Vagina (tissue), 2 donors: Measurements from ENCODE around the gene EZH2.

Experiments
- POLR2A ChIP-seq, 2 donors: fragments of 450-650 bp; IDR thresholded peaks; one replicate each; pipeline ENCODE4 v1.6.1; 2017; ENCODE audit warnings: antibody characterized with exemption in 2 of 2, mild to moderate bottlenecking in 2 of 2, moderate library complexity in 2 of 2
- POLR2AphosphoS5 ChIP-seq, 2 donors: sonication (generic); formaldehyde crosslinking; IDR thresholded peaks; one replicate each; pipeline ENCODE4 v1.9.0; 2017; ENCODE audit warnings: antibody characterized with exemption in 2 of 2, mild to moderate bottlenecking in 2 of 2, low read depth in 1 of 2; ENCODE audit not compliant: insufficient read depth in 1 of 2
- TF ChIP-seq, protein P1 (sequence below), 3 experiments: fragments of 450-650 bp in 2 of 3; fragments of 200-600 bp in 1 of 3; sonication (generic) in 1 of 3; IDR thresholded peaks; one replicate each; pipeline ENCODE4 v1.5.1; 2017 to 2019; ENCODE audit warnings: antibody characterized with exemption in 3 of 3, mild to moderate bottlenecking in 2 of 3, moderate library complexity in 2 of 3

DNA sequence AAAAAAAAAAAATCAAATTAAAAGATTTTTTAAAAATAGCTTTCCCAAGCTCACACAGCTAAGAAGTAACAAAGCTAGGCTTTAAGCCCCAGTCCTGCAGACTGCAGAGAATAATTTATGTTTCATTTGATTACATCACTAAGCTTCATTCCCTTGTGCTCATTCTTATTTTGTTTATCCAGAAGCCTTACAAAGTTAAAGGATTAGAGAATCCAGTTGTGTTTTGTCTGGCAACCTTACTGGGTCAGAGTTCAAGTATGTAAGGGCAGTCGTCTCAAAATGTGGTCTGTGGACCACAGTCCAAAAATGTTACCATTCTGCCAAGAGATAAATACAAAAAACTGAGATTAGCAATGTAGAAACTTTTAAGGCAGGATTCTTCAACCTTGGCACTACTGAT is 32.1 kb upstream of the EZH2 start:
- TF ChIP-seq, protein P1, sequence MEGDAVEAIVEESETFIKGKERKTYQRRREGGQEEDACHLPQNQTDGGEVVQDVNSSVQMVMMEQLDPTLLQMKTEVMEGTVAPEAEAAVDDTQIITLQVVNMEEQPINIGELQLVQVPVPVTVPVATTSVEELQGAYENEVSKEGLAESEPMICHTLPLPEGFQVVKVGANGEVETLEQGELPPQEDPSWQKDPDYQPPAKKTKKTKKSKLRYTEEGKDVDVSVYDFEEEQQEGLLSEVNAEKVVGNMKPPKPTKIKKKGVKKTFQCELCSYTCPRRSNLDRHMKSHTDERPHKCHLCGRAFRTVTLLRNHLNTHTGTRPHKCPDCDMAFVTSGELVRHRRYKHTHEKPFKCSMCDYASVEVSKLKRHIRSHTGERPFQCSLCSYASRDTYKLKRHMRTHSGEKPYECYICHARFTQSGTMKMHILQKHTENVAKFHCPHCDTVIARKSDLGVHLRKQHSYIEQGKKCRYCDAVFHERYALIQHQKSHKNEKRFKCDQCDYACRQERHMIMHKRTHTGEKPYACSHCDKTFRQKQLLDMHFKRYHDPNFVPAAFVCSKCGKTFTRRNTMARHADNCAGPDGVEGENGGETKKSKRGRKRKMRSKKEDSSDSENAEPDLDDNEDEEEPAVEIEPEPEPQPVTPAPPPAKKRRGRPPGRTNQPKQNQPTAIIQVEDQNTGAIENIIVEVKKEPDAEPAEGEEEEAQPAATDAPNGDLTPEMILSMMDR (IDR thresholded peaks at IDR 0.05) = no peak
- no peak for TF ChIP-seq POLR2A (IDR thresholded peaks at IDR 0.05)
- TF ChIP-seq POLR2AphosphoS5 (IDR thresholded peaks at IDR 0.05; ENCODE audit: insufficient read depth in 1 of 2, low read depth in 1 of 2) = no peak
